PC-3 (cell line): ENCODE data around the gene BFAR. TPM values are rescaled to one million over a fixed set of nuclear protein-coding genes. Genes with fewer than 3 reads are reported as not detected.
"Not testable (repeated sequence)": the region's sequence is repeated elsewhere in the genome, so short reads cannot be mapped to it uniquely, and the experiment has no call there.

Experiments used
- ATAC-seq: fragments of 200-7000 bp; cut with Tn5 transposase; 2 replicates; pipeline ENCODE4 v1.9.1; 2020; ENCODE audit warnings: mild to moderate bottlenecking, moderate library complexity
- BruUV-seq: library from RNA; stranded (reverse); fragments of 400-500 nt; replicated peaks from 2 replicates; lab custom pipeline; 2021; lab: Mats Ljungman, UMichigan
- CTCF ChIA-PET: fragments of 300-600 bp; sonication (Branson Sonifier 250); formaldehyde crosslinking; loops from one replicate; lab custom pipeline; 2022; ENCODE audit warnings: antibody characterized with exemption; lab: Charles Lee
- POLR2A ChIA-PET: fragments of 300-600 bp; sonication (Branson Sonifier 250); formaldehyde crosslinking; loops from one replicate; lab custom pipeline; 2022; ENCODE audit warnings: antibody characterized with exemption; ENCODE audit not compliant: unreplicated experiment; lab: Charles Lee
- DNase-seq: peaks from one replicate; pipeline ENCODE4 v3.0.0-alpha.2; 2015
- H2AFZ ChIP-seq: fragments of 300-600 bp; sonication (generic); 2 replicates; pipeline ENCODE4 v1.6.0; 2016; ENCODE audit warnings: antibody characterized with exemption, low read length
- H3F3A ChIP-seq: fragments of 300-600 bp; sonication (generic); one replicate; pipeline ENCODE4 v1.6.0; 2017; ENCODE audit warnings: antibody characterized with exemption, low read length, control low read depth, mild to moderate bottlenecking; ENCODE audit not compliant: unreplicated experiment
- H3K27ac ChIP-seq: fragments of 300-600 bp; sonication (generic); 2 replicates; pipeline ENCODE4 v1.5.1; 2016; ENCODE audit warnings: mild to moderate bottlenecking, low read length
- H3K27me3 ChIP-seq: fragments of 300-600 bp; sonication (generic); 2 replicates; pipeline ENCODE4 v1.6.1; 2016; ENCODE audit warnings: low read length, mixed read lengths
- H3K36me3 ChIP-seq: fragments of 300-600 bp; sonication (generic); 2 replicates; pipeline ENCODE4 v1.6.1; 2016; ENCODE audit warnings: low read depth, mixed run types, low read length, mixed read lengths
- H3K4me1 ChIP-seq: fragments of 300-600 bp; sonication (generic); 2 replicates; pipeline ENCODE4 v1.5.1; 2016; ENCODE audit warnings: low read length; ENCODE audit not compliant: insufficient read depth
- H3K4me2 ChIP-seq: fragments of 300-600 bp; sonication (generic); 2 replicates; pipeline ENCODE4 v1.6.0; 2016; ENCODE audit warnings: low read length
- H3K4me3 ChIP-seq: fragments of 300-600 bp; sonication (generic); 2 replicates; pipeline ENCODE4 v1.5.1; 2016; ENCODE audit warnings: mild to moderate bottlenecking, low read length, mixed read lengths
- H3K79me2 ChIP-seq: fragments of 300-600 bp; sonication (generic); 2 replicates; pipeline ENCODE4 v1.6.1; 2017; ENCODE audit warnings: low read length, mixed read lengths
- H3K9ac ChIP-seq: fragments of 300-600 bp; sonication (generic); 2 replicates; pipeline ENCODE4 v1.6.0; 2016; ENCODE audit warnings: mild to moderate bottlenecking, low read length
- H3K9me2 ChIP-seq: fragments of 300-600 bp; sonication (generic); replicated peaks from 2 replicates; pipeline ENCODE4 v1.6.1; 2016; ENCODE audit warnings: mixed run types, low read length, mixed read lengths
- H3K9me3 ChIP-seq: fragments of 300-600 bp; sonication (generic); 2 replicates; pipeline ENCODE4 v1.6.1; 2016; ENCODE audit warnings: low read length, mixed read lengths
- H4K20me1 ChIP-seq: fragments of 300-600 bp; sonication (generic); 2 replicates; pipeline ENCODE4 v1.6.1; 2016; ENCODE audit warnings: low read length, mixed read lengths
- CTCF ChIP-seq: fragments of 300-600 bp; sonication (generic); conservative IDR thresholded peaks from 2 replicates; pipeline ENCODE4 v1.5.1; 2017; ENCODE audit warnings: antibody characterized with exemption, low read depth, mild to moderate bottlenecking, low read length
- EZH2 ChIP-seq: fragments of 300-600 bp; sonication (generic); IDR thresholded peaks from one replicate; pipeline ENCODE4 v1.6.1; 2017; ENCODE audit warnings: antibody characterized with exemption, mild to moderate bottlenecking, low read length; ENCODE audit not compliant: unreplicated experiment
- EZH2phosphoT487 ChIP-seq: fragments of 300-600 bp; sonication (generic); IDR thresholded peaks from 2 replicates; pipeline ENCODE4 v1.6.1; 2018; ENCODE audit warnings: mild to moderate bottlenecking, antibody characterized with exemption, low read length, borderline replicate concordance
- intact Hi-C: fragments of 100-400 bp; cut with micrococcal nuclease; formaldehyde crosslinking; loops from 2 replicates; pipeline ENCODE4 v1.9.0; 2023
- total RNA-seq: library from RNA; depleted of rRNA; stranded (reverse); fragments of >200 nt; gene quantifications from 2 replicates; pipeline ENCODE4 v1.2.3, GENCODE V29; 2014

The BFAR gene
- total RNA-seq, 1 experiment from 2014 or later: 26.9 TPM

GRCh38 chr16:14676633-14677032, 43.9 kb downstream of the BFAR start:
- BruUV-seq: no TSS peak
- H3K4me3 ChIP-seq: no peak overlapping the region
- POLR2A ChIA-PET: no interaction called here
- H3K27me3 ChIP-seq: no peaks in the 10 kb centered on the region
- H3K27ac ChIP-seq: no peak overlapping the region
- CTCF ChIA-PET: no interaction called here
- H4K20me1 ChIP-seq: no peaks in the 10 kb centered on the region
- intact Hi-C loops: no loop called here
- H3K79me2 ChIP-seq: no peaks in the 10 kb centered on the region
- H3K9me3 ChIP-seq: no peaks in the 10 kb centered on the region
- H3K9me2 ChIP-seq: no peaks in the 10 kb centered on the region
- ATAC-seq: no peak
- H2AFZ ChIP-seq: no peak overlapping the region
- no peaks in the 10 kb centered on the region for H3K4me1 ChIP-seq
- H3K9ac ChIP-seq: no peak overlapping the region
- TF ChIP-seq CTCF (no peak), EZH2phosphoT487 (no peak), EZH2 (no peak)
- H3F3A ChIP-seq: no peaks in the 10 kb centered on the region
- H3K36me3 ChIP-seq: no peaks in the 10 kb centered on the region
- DNase-seq: no peak
- H3K4me2 ChIP-seq: no peak overlapping the region

GRCh38 chr16:14677627-14678026, 44.9 kb downstream of the BFAR start:
- no peak overlapping the region for H3K4me3 ChIP-seq
- no peaks in the 10 kb centered on the region for H3K27me3 ChIP-seq
- no peak overlapping the region for H2AFZ ChIP-seq
- DNase-seq (no peak), ATAC-seq (no peak)
- intact Hi-C loops: no loop called here
- H3K4me1 ChIP-seq: no peaks in the 10 kb centered on the region
- CTCF ChIA-PET: no interaction called here
- no peak overlapping the region for H3K4me2 ChIP-seq
- no peaks in the 10 kb centered on the region for H3K36me3 ChIP-seq
- no peaks in the 10 kb centered on the region for H3K79me2 ChIP-seq
- POLR2A ChIA-PET: no interaction called here
- no TSS peak for BruUV-seq
- TF ChIP-seq EZH2 (no peak), CTCF (no peak), EZH2phosphoT487 (no peak)
- H3K27ac ChIP-seq: no peak overlapping the region
- H3K9ac ChIP-seq: no peak overlapping the region
- no peaks in the 10 kb centered on the region for H3K9me2 ChIP-seq
- H3F3A ChIP-seq: no peaks in the 10 kb centered on the region
- no peaks in the 10 kb centered on the region for H4K20me1 ChIP-seq
- no peaks in the 10 kb centered on the region for H3K9me3 ChIP-seq

GRCh38 chr16:14678748-14679497, 46.2 kb downstream of the BFAR start:
- ChIA-PET POLR2A (no interaction called here), CTCF (no interaction called here)
- no peaks in the 10 kb centered on the region for H3K36me3 ChIP-seq
- no peaks in the 10 kb centered on the region for H3K9me3 ChIP-seq
- no peak overlapping the region for H3K27ac ChIP-seq
- no peak overlapping the region for H3K4me3 ChIP-seq
- no peaks in the 10 kb centered on the region for H3K27me3 ChIP-seq
- ATAC-seq (no peak), DNase-seq (no peak)
- no peaks in the 10 kb centered on the region for H3F3A ChIP-seq
- no peaks in the 10 kb centered on the region for H4K20me1 ChIP-seq
- H3K4me2 ChIP-seq: no peak overlapping the region
- H3K4me1 ChIP-seq: no peaks in the 10 kb centered on the region
- TF ChIP-seq EZH2phosphoT487 (no peak), EZH2 (no peak), CTCF (no peak)
- no TSS peak for BruUV-seq
- no peak overlapping the region for H2AFZ ChIP-seq
- H3K9me2 ChIP-seq: no peaks in the 10 kb centered on the region
- H3K79me2 ChIP-seq: no peaks in the 10 kb centered on the region
- intact Hi-C loops: no loop called here
- H3K9ac ChIP-seq: no peak overlapping the region

DNA sequence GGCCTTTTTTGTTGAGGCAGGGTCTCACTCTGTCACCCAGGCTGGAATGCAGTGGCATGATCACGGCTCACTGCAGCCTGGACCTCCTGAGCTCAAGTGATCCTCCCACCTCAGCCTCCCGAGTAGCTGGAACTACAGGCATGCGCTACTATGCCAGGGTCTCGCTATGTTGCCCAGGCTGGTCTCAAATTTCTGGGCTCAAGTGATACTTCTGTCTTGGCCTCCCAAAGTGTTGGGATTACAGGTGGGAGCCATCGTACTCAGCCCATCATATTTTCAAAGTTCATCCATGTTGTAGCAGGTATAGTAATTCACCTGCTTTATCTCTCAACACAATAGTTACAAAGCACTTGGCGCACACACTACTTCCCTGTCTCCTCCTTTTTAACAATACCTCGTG, 47.6 kb downstream of the BFAR start:
- H3K27me3 ChIP-seq, ATAC-seq, H3K79me2 ChIP-seq, H3K4me3 ChIP-seq, DNase-seq, H3K9ac ChIP-seq, BruUV-seq, H3K27ac ChIP-seq, H2AFZ ChIP-seq, H4K20me1 ChIP-seq, H3K9me3 ChIP-seq, intact Hi-C loops, H3K4me1 ChIP-seq, POLR2A ChIA-PET, H3K36me3 ChIP-seq, H3F3A ChIP-seq, CTCF ChIA-PET, H3K9me2 ChIP-seq, H3K4me2 ChIP-seq: not testable (repeated sequence)
